Effector memory CD8-positive, alpha-beta T cell (primary cell): ENCODE results near the gene DNAJC4.

Source experiments
- ATAC-seq: fragments of 150-1000 bp; cut with Tn5 transposase; replicated peaks from 2 replicates; pipeline ENCODE4 v1.10.0; 2021; ENCODE audit warnings: mild to moderate bottlenecking, moderate library complexity
- DNase-seq, 3 experiments: peaks; one replicate each; pipeline ENCODE4 v3.0.0; 2021
- H3K27ac Mint-ChIP-seq, 2 donors: one replicate each; pipeline ENCODE4 v1.8.0; 2022; ENCODE audit warnings: mild to moderate bottlenecking in 2 of 2, mixed read lengths in 2 of 2, moderate library complexity in 2 of 2
- H3K27me3 Mint-ChIP-seq, 2 donors: one replicate each; pipeline ENCODE4 v1.8.0; 2022; ENCODE audit warnings: mixed read lengths in 2 of 2
- H3K36me3 Mint-ChIP-seq: one replicate; pipeline ENCODE4 v1.8.0; 2022; ENCODE audit warnings: mild to moderate bottlenecking, moderate library complexity, mixed read lengths; ENCODE audit not compliant: insufficient read depth
- H3K4me1 Mint-ChIP-seq, 2 donors: one replicate each; pipeline ENCODE4 v1.8.0; 2022; ENCODE audit warnings: low read depth in 2 of 2, mixed read lengths in 2 of 2
- H3K4me3 Mint-ChIP-seq, 2 donors: one replicate each; pipeline ENCODE4 v1.8.0; 2022; ENCODE audit warnings: mild to moderate bottlenecking in 2 of 2, mixed read lengths in 2 of 2, moderate library complexity in 2 of 2
- H3K9me3 Mint-ChIP-seq, 2 donors: one replicate each; pipeline ENCODE4 v1.8.0; 2022; ENCODE audit warnings: mixed read lengths in 2 of 2

Gene DNAJC4

GRCh38 chr11:64281957-64282770 is 51.8 kb downstream of the DNAJC4 start:
- no peak for ATAC-seq
- no peak overlapping the region for H3K4me3 Mint-ChIP-seq
- DNase-seq, result no peak

DNA sequence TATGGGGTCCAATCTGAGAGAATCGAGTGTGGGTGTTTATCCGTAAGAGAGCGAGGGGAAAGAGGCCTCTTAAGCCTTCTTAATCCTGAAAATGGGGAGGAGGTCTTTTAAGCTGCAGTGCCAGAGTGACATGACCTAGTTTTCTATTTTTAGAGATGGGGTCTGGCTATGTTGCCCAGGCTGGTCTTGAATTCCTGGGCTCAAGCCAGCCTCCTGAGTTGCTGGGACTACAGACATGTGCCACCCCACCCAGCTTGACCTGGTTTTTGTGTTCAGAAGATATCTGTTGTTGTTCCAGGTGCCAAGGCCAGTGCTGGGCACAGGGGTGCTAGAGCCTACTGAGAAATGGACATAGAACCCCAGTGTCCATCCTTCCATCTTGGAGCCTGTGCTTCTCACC is 52.7 kb downstream of the DNAJC4 start:
- H3K9me3 Mint-ChIP-seq, result no peaks in the 10 kb centered on the region
- ATAC-seq (no peak), DNase-seq (no peak)
- peak overlapping the region; percentile 88 to 90 for H3K4me3 Mint-ChIP-seq
- peaks cover 14 to 22% of the 10 kb centered on the region in 2 donors for H3K4me1 Mint-ChIP-seq
- peaks cover 46% of the 10 kb centered on the region for H3K36me3 Mint-ChIP-seq
- H3K27me3 Mint-ChIP-seq, result no peaks in the 10 kb centered on the region
- peak overlapping the region; percentile 97 to 99 for H3K27ac Mint-ChIP-seq

More at GRCh38 chr11:64281957-64282770, 51.8 kb downstream of the DNAJC4 start:
- Mint-ChIP-seq H3K9me3 (no peaks in the 10 kb centered on the region), H3K4me1 (peaks cover 14 to 22% of the 10 kb centered on the region in 2 donors), H3K36me3 (peaks cover 49% of the 10 kb centered on the region), H3K27me3 (no peaks in the 10 kb centered on the region), H3K27ac (peak overlapping the region in 1 of 2 donors; percentile 99)
